ENCODE results near the gene ASH1L.
"Not testable (repeated sequence)": the region's sequence is repeated elsewhere in the genome, so short reads cannot be mapped to it uniquely, and the experiment has no call there.

Gene ASH1L

GRCh38 chr1:155300553-155301329 is 261.9 kb downstream of the ASH1L start:
- no peak for DNase-seq

- DNase-seq = no peak
These were observed 262.6 kb downstream of the ASH1L start for GRCh38 chr1:155300024-155300423.

GRCh38 chr1:155297384-155297783 is 265.2 kb downstream of the ASH1L start:
- no peak for DNase-seq

- DNase-seq = no peak
These were observed 265.9 kb downstream of the ASH1L start for GRCh38 chr1:155296661-155297060.

GRCh38 chr1:155295942-155296267 is 266.7 kb downstream of the ASH1L start:
- no peak for DNase-seq

GRCh38 chr1:155295183-155295941 is 267.2 kb downstream of the ASH1L start:
- no peak for DNase-seq

- DNase-seq = no peak
These were observed 268.0 kb downstream of the ASH1L start for GRCh38 chr1:155294520-155295182.

- DNase-seq = no peak
These were observed 269.4 kb downstream of the ASH1L start for GRCh38 chr1:155293086-155293749.

- DNase-seq = not testable (repeated sequence)
These were observed 271.6 kb downstream of the ASH1L start for GRCh38 chr1:155291006-155291405.

GRCh38 chr1:155287987-155288543 is 274.5 kb downstream of the ASH1L start:
- no peak for DNase-seq

- no peak for DNase-seq
These were observed 276.1 kb downstream of the ASH1L start for GRCh38 chr1:155286544-155286943.

GRCh38 chr1:155285631-155286044 is 277.0 kb downstream of the ASH1L start:
- DNase-seq = no peak
